ENCODE data around the gene CCNY. TPM values are rescaled to one million over a fixed set of nuclear protein-coding genes. Genes with fewer than 3 reads are reported as not detected.
A peak's percentile ranks its signal among the peaks of the same experiment; 100 is the strongest.

Gene CCNY
- total RNA-seq, 6 experiments from 2014 or later, result 22.4 to 49.2 (median 41.4) TPM

GRCh38 chr10:35453855-35454532, 117.7 kb downstream of the CCNY start:
- peak overlapping the region; percentile 3 to 38 (median 35) for H3K27ac ChIP-seq
- peaks cover 0 to 52% (median 10%) of the 10 kb centered on the region in 4 donors for H3K4me1 ChIP-seq
- no peaks in the 10 kb centered on the region for H3K36me3 ChIP-seq
- DNase-seq (peak; percentile 55 to 77 (median 74)), ATAC-seq (peak; percentile 73 to 90 (median 84))
- intact Hi-C loops (cut with DNase I), result no loop called here
- H3K27me3 ChIP-seq, result no peaks in the 10 kb centered on the region
- H3K9me3 ChIP-seq, result no peaks in the 10 kb centered on the region
- WGBS (ENCODE audit: insufficient coverage, low coverage, low lambda C conversion rate, missing lambda C conversion rate), result 13% methylated on average over 12 of the region's 12 CpGs
- H3K4me3 ChIP-seq, result peak overlapping the region in 2 of 3 donors; percentile 5 to 24
- TF ChIP-seq CTCF (IDR thresholded peaks at IDR 0.05) (no peak), POLR2A (IDR thresholded peaks at IDR 0.05) (no peak)

DNA sequence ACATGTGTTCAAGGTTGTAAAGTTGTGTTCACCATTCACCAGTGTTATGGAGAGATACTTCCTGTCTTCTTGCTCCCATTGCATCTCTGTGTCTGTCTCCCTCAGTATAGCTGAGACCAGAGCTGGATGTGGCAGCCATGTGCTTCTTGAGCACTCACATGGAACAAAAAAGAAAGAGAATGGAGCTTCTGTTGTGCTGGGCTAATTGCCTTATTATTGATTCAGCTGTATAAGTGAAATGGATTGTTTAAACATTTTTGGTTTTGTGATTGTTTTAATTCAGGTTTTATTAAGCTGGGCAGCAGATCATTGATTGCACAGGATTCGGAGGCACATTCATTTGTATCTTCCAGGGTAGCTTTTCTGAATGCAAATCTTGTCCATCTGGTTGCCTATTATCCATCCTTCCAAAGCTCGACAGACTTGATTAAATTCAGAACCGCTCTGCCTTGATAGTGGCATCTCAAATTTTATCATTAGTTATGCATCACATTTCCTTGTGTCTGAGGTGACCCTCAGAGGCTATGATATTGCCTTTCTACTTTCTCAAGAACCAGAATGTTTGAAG, 119.9 kb downstream of the CCNY start:
- Histone ChIP-seq H3K9me3 (no peaks in the 10 kb centered on the region), H3K4me1 (peaks cover 0 to 39% (median 10%) of the 10 kb centered on the region in 4 donors), H3K27me3 (no peaks in the 10 kb centered on the region), H3K4me3 (no peak overlapping the region), H3K27ac (no peak overlapping the region), H3K36me3 (no peaks in the 10 kb centered on the region)
- ATAC-seq, result no peak
- DNase-seq, result no peak
- WGBS (ENCODE audit: insufficient coverage, low coverage, low lambda C conversion rate, missing lambda C conversion rate), result 86% methylated on average over 3 of the region's 3 CpGs
- intact Hi-C loops (cut with DNase I), result no loop called here
- TF ChIP-seq POLR2A (IDR thresholded peaks at IDR 0.05) (no peak), CTCF (IDR thresholded peaks at IDR 0.05) (no peak)

DNA sequence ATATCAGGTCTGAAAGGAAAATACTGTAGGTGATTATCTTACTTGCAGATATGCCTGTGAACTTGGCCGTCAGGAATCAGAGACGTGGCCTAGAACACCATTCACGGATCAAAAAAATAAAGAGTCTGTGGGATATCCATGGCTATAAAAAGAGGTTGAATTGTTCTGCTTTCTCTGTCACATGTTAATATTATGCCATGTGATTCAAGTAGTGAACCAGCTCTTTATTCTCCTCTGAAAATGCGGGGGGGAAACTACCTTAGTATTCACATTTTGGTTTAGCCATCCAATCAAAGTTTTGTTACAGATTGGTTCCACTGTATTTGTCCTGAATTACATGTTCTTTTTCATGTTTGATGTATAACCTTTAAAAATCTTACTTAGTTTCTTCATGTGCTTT, 120.5 kb downstream of the CCNY start:
- Histone ChIP-seq H3K36me3 (no peaks in the 10 kb centered on the region), H3K27me3 (no peaks in the 10 kb centered on the region), H3K4me1 (peaks cover 0 to 38% (median 8%) of the 10 kb centered on the region in 4 donors), H3K4me3 (no peak overlapping the region), H3K9me3 (no peaks in the 10 kb centered on the region), H3K27ac (no peak overlapping the region)
- no peak for DNase-seq
- TF ChIP-seq CTCF (IDR thresholded peaks at IDR 0.05) (no peak), POLR2A (IDR thresholded peaks at IDR 0.05) (no peak)
- 78% methylated on average over 4 of the region's 4 CpGs for WGBS (ENCODE audit: insufficient coverage, low coverage, low lambda C conversion rate, missing lambda C conversion rate)
- intact Hi-C loops (cut with DNase I), result no loop called here
- no peak for ATAC-seq

DNA sequence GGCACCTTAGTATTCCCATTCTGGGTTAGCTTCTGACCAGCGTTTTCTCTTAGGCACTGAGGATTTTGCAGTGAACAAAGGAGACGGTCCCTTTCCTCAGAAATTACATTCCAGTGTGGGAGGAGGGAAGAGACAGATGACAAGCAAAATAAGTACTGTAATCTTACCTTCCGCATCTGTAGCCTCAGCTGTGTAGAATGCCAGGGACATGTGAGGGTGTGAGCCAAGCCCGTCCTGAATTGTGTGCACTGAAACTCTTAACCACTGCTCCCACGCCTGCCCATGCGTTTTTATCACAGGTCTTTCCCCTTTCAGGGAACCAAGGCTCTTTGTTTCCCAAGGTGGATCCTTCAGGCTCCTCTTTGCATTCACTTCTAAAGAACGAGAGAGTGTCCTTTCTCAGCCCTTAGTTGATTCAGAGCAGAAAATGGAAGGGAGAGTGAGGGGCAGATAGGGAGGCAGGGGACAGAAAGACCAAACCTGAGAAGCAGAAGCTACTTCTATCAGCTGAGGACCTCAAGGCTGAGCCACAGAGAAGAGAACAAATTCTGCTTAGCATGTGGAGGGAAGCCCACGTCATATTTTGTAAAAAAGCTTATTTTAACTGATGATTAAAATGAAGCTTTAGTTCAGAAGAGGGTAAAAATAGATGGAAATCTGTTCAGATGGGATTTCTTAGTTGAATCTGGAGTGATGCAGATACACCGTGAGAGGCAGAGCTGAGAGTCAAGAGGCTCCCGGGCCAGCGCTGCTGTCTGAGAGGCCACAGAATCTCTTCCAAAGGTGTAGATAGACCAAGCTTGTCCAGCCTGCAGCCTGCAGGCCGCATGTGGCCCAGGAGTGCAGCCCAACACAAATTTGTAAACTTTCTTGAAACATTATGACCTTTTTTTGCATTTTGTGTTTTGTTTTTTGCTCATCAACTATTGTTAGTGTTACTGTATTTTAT, 122.5 kb downstream of the CCNY start:
- TF ChIP-seq POLR2A (IDR thresholded peaks at IDR 0.05) (no peak), CTCF (IDR thresholded peaks at IDR 0.05) (no peak)
- Histone ChIP-seq H3K27ac (no peak overlapping the region), H3K4me3 (no peak overlapping the region), H3K36me3 (no peaks in the 10 kb centered on the region), H3K27me3 (no peaks in the 10 kb centered on the region), H3K9me3 (no peaks in the 10 kb centered on the region), H3K4me1 (peaks cover 0 to 41% (median 15%) of the 10 kb centered on the region in 4 donors)
- no peak for DNase-seq
- intact Hi-C loops (cut with DNase I), result no loop called here
- no peak for ATAC-seq
- WGBS (ENCODE audit: insufficient coverage, low coverage, low lambda C conversion rate, missing lambda C conversion rate), result 86% methylated on average over 12 of the region's 12 CpGs
